Measurements from ENCODE around the gene AFAP1L1. TPM values are rescaled to one million over a fixed set of nuclear protein-coding genes. Genes with fewer than 3 reads are reported as not detected.

Gene AFAP1L1
- total and polyA plus RNA-seq, 4 donors = 2.1 to 11.6 (median 4.0) TPM

DNA sequence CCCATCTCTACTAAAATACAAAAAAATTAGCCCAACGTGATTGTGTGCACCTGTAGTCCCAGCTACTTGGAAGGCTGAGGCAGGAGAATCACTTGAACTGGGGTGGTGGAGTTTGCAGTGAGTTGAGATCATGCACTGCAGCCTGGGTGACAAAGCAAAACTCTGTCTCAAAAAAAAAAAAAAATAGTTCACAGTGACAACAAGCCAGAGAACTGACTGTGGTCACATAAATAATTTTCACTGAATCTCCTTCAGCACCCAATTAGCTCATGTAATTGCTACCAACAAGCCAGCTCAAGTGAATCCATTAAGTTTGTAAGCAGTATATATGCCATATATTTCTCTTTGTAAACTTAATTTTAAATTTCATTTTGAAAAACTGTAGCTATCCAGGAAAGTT is 14.5 kb upstream of the AFAP1L1 start:
- WGBS = 81% methylated on average over 1 of the region's 1 CpG
- H3K4me1 ChIP-seq (ENCODE audit: control insufficient read depth in 4 of 4, insufficient read depth in 4 of 4, low read length in 3 of 4) = no peaks in the 10 kb centered on the region
- DNase-seq (ENCODE audit: low spot score) = no peak
- no peak overlapping the region for H3K9ac ChIP-seq (ENCODE audit: low read depth in 1 of 2, low read length in 2 of 2)
- no peaks in the 10 kb centered on the region for H3K9me3 ChIP-seq (ENCODE audit: control insufficient read depth in 4 of 4, low read length in 3 of 4)
- peaks cover 2 to 33% (median 19%) of the 10 kb centered on the region in 4 donors for H3K36me3 ChIP-seq (ENCODE audit: control insufficient read depth in 4 of 4, insufficient read depth in 3 of 4, low read depth in 1 of 4, low read length in 3 of 4)
- TF ChIP-seq CTCF (IDR thresholded peaks at IDR 0.05; ENCODE audit: low read depth, low read length, missing input control) (no peak), ATF3 (IDR thresholded peaks at IDR 0.05) (no peak), GABPA (IDR thresholded peaks at IDR 0.05 in 1 of 2, conservative IDR thresholded peaks at IDR 0.05 in 1 of 2) (no peak), HNF4G (IDR thresholded peaks at IDR 0.05) (no peak), FOXA1 (IDR thresholded peaks at IDR 0.05) (no peak), RAD21 (IDR thresholded peaks at IDR 0.05) (no peak), SP1 (IDR thresholded peaks at IDR 0.05) (no peak), NR2F2 (IDR thresholded peaks at IDR 0.05) (no peak), EGR1 (IDR thresholded peaks at IDR 0.05; ENCODE audit: low read depth in 2 of 2) (no peak), HNF4A (conservative IDR thresholded peaks at IDR 0.05) (no peak), YY1 (IDR thresholded peaks at IDR 0.05) (no peak)
- TF ChIP-seq, protein P1, sequence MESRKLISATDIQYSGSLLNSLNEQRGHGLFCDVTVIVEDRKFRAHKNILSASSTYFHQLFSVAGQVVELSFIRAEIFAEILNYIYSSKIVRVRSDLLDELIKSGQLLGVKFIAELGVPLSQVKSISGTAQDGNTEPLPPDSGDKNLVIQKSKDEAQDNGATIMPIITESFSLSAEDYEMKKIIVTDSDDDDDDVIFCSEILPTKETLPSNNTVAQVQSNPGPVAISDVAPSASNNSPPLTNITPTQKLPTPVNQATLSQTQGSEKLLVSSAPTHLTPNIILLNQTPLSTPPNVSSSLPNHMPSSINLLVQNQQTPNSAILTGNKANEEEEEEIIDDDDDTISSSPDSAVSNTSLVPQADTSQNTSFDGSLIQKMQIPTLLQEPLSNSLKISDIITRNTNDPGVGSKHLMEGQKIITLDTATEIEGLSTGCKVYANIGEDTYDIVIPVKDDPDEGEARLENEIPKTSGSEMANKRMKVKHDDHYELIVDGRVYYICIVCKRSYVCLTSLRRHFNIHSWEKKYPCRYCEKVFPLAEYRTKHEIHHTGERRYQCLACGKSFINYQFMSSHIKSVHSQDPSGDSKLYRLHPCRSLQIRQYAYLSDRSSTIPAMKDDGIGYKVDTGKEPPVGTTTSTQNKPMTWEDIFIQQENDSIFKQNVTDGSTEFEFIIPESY (IDR thresholded peaks at IDR 0.05) = no peak
- TF ChIP-seq, protein P2, sequence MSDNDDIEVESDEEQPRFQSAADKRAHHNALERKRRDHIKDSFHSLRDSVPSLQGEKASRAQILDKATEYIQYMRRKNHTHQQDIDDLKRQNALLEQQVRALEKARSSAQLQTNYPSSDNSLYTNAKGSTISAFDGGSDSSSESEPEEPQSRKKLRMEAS (IDR thresholded peaks at IDR 0.05) = no peak
- H3K27ac ChIP-seq (ENCODE audit: low read depth in 1 of 2, low read length in 2 of 2) = no peak overlapping the region
- no peaks in the 10 kb centered on the region for H3K27me3 ChIP-seq (ENCODE audit: control insufficient read depth in 4 of 4, insufficient read depth in 4 of 4, low read length in 3 of 4)
- H3K4me3 ChIP-seq (ENCODE audit: low read depth in 1 of 3, low read length in 3 of 3) = no peak overlapping the region

DNA sequence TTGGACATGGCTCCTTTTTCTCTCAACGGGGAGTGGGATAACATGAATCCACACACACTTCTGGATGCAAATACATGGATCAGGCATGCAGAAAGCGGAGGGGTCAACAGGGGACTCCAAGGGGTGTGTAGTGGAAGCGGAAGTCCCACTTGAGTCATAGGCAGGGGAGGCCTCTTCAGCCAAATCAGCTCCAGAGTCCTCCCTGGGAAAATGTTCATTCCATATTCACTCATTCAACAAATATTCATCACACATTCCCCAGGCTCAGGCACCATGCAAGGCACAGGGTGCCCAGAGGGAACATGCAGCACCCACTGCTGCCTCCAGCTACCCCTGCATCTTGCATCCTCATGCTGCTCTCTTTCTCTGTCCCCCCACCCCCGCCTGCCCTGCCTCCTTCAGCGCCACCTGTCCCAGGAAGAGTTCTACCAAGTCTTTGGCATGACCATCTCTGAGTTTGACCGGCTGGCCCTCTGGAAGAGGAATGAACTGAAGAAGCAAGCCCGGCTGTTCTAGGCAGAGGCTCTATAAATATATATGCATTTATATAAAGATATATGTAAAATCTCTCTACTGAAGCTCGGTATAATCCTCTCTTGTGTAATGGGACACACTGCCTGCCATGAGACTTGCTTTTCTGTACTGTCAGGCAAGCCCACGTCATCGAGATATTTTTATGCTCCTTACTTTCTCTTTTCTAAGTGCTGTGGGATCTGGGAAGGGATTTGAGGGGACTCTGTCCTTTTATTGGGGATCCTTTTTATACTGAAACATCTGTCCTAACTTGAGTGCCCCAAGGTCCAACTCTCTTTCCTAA is 13.6 kb upstream of the AFAP1L1 start:
- Histone ChIP-seq H3K36me3 (ENCODE audit: control insufficient read depth in 4 of 4, insufficient read depth in 3 of 4, low read depth in 1 of 4, low read length in 3 of 4) (peaks cover 0 to 23% (median 11%) of the 10 kb centered on the region in 4 donors), H3K9ac (ENCODE audit: low read depth in 1 of 2, low read length in 2 of 2) (no peak overlapping the region), H3K4me3 (ENCODE audit: low read depth in 1 of 3, low read length in 3 of 3) (no peak overlapping the region), H3K9me3 (ENCODE audit: control insufficient read depth in 4 of 4, low read length in 3 of 4) (no peaks in the 10 kb centered on the region), H3K27ac (ENCODE audit: low read depth in 1 of 2, low read length in 2 of 2) (no peak overlapping the region), H3K27me3 (ENCODE audit: control insufficient read depth in 4 of 4, insufficient read depth in 4 of 4, low read length in 3 of 4) (no peaks in the 10 kb centered on the region), H3K4me1 (ENCODE audit: control insufficient read depth in 4 of 4, insufficient read depth in 4 of 4, low read length in 3 of 4) (no peaks in the 10 kb centered on the region)
- DNase-seq (ENCODE audit: low spot score) = no peak
- TF ChIP-seq RXRA (IDR thresholded peaks at IDR 0.05) = no peak
- TF ChIP-seq SP1 (IDR thresholded peaks at IDR 0.05) = no peak
- no peak for TF ChIP-seq JUND (IDR thresholded peaks at IDR 0.05)
- TF ChIP-seq, protein P2 (IDR thresholded peaks at IDR 0.05) = no peak
- TF ChIP-seq RAD21 (IDR thresholded peaks at IDR 0.05) = no peak
- 92% methylated on average over 10 of the region's 10 CpGs for WGBS

Data from liver (tissue), 9 donors.